GM10248 (cell line): ENCODE data around the gene SLC9A5.

Source experiments
- CTCF ChIA-PET: fragments of 300-600 bp; sonication (Branson Sonifier 250); formaldehyde crosslinking; extraction: SDS; loops from one replicate; lab custom pipeline; 2021; ENCODE audit warnings: antibody characterized with exemption; lab: Yijun Ruan, JAX
- POLR2A ChIA-PET: fragments of 350-650 bp; sonication (Branson Sonifier 250); formaldehyde crosslinking; extraction: SDS; loops from one replicate; lab custom pipeline; 2020; ENCODE audit warnings: antibody characterized with exemption; lab: Yijun Ruan, JAX
- DNase-seq: peaks from one replicate; pipeline ENCODE4 v3.0.0; 2012; ENCODE audit errors: extremely low spot score
- TF ChIP-seq, protein P1 (sequence below): IDR thresholded peaks from 2 replicates; pipeline ENCODE4 v1.5.1; 2012; ENCODE audit warnings: mild to moderate bottlenecking, low read depth; ENCODE audit errors: extremely low read depth, missing control alignments, control extremely low read depth

Gene SLC9A5

DNA sequence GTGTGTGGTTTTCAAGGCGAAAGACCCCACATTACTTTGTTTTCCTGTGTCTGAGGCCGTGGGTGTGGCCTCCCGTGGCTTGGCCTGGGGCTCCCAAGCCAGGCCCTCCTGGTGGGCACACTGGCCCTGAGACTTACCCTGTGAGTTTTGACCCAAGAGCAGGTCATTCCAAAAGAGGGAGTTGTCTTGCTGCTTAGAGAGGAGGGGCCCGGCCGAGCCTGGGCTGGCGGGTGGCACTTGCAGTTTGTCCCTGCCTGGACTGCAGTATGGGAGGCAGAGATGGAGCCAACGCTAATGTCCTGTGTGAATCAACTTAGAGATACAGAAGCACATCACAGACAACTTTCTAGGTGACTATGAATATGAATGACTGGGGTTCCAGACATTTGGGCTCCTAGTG, 53.3 kb downstream of the SLC9A5 start:
- POLR2A ChIA-PET, result no interaction called here
- no peak for DNase-seq
- CTCF ChIA-PET, result interaction anchor here (1.0 to 1.4 kb wide), 4 partner anchors 16 to 96 kb away, joined by 3 read pairs; no protein-coding TSS in a partner anchor
- TF ChIP-seq, protein P1, sequence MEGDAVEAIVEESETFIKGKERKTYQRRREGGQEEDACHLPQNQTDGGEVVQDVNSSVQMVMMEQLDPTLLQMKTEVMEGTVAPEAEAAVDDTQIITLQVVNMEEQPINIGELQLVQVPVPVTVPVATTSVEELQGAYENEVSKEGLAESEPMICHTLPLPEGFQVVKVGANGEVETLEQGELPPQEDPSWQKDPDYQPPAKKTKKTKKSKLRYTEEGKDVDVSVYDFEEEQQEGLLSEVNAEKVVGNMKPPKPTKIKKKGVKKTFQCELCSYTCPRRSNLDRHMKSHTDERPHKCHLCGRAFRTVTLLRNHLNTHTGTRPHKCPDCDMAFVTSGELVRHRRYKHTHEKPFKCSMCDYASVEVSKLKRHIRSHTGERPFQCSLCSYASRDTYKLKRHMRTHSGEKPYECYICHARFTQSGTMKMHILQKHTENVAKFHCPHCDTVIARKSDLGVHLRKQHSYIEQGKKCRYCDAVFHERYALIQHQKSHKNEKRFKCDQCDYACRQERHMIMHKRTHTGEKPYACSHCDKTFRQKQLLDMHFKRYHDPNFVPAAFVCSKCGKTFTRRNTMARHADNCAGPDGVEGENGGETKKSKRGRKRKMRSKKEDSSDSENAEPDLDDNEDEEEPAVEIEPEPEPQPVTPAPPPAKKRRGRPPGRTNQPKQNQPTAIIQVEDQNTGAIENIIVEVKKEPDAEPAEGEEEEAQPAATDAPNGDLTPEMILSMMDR, result no peak

DNA sequence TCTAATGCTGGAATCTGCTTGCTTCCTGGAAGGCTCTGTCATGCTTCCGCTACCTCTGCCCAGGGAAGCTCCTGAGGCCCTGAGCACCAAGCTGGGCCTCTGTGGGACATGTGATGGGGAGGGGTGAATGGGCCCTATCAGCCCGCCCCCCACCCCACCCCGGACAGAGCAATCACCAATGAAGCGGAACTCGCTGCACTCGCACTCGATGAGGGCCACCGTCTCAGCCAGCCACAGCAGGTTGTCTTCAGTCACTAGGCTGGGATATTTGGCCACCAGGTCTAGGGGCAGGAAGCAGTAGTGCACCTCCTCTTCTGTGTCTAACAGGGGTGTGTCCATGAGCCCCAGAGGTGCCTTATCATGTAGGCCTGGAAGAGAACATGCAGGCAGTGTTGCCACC, 54.2 kb downstream of the SLC9A5 start:
- POLR2A ChIA-PET, result no interaction called here
- no peak for DNase-seq
- TF ChIP-seq, protein P1, result no peak
- CTCF ChIA-PET, result interaction anchor here (1.0 to 1.4 kb wide), 3 partner anchors 17 to 95 kb away, joined by 3 read pairs; no protein-coding TSS in a partner anchor

DNA sequence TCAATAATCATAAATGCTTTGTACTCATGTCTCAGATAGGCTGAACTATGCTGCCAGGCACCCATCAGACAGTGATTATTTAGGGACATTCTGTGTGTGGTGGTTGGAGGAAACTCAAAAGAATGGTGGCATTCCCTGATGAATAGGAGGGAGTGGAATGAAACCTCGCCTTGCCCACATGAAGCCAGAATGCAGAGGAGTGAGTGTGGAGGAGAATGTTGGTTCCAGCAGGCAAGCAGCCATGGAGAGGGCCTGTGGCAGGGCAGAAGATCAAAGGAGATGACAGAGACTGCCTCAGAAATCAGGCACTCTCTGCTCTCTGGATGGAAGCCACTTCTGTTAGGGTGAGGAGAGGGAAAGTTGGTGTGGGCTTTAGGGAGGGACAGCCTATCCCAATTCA, 55.2 kb downstream of the SLC9A5 start:
- TF ChIP-seq, protein P1, result no peak
- ChIA-PET CTCF (no interaction called here), POLR2A (no interaction called here)
- DNase-seq, result no peak

DNA sequence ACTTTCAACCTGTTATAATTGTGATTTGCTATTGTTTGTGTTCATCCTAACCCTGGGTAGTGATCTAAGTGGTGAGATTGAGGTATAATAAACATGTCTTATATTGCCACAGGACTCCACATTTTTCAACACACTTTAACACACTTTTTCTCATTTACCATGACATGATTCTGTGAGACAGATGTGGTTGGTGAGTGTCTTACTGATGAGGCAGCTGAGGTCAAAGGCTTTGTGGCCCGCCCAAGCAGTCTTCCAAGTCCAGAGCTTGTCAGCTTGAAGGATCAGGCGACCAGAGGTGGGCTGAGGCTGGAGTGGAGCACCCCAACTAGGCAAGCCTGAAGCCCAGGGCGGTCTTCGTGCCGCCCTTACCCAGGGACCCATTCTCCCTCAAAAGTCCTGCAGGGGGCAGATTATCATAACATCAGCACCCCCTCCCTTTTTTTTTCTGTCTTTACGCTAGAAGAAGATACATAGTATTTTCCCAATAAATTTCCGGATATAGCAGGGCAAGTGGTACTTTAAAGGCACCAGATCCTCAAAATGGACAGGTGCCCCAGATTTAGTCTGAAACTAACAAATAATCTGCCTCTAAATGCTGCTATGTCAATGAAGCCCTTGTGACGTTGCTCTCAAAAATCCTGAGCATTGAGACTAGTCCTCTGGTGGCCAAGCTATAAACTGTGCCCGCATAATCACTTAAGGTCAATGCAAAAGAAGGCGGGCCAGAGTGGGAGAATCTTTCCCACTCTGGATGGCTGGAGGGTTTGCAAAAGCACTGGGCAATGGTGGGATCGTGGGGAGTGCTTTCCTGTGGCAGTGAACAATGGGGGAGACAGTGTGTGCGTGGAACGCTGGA, 56.7 kb downstream of the SLC9A5 start:
- CTCF ChIA-PET, result no interaction called here
- TF ChIP-seq, protein P1, result no peak

DNA sequence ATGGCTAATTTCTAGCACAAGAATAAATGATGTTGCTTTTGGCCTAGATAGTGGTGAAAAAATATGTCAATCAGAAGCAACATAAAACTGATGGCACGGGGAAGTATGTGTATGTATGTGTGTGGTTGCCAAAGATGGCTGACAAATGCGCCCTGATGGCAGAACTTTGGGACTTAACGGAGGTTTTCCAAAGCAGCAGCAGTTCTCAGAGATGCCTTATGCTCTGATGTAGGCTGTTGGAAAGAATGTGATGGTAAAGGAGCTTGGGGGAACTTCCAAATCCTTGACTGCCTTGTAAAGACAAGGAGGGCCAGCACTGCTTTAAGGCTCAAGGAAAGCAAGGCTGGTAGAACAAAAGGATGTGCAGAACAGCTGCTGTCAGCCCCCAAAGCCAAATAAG, 61.8 kb downstream of the SLC9A5 start:
- POLR2A ChIA-PET, result no interaction called here
- no peak for DNase-seq
- TF ChIP-seq, protein P1, result no peak
- CTCF ChIA-PET, result interaction anchor here (0.9 kb wide), 1 partner anchor 28 kb away, joined by 3 read pairs; no protein-coding TSS in a partner anchor

More for the DNA sequence above, 56.7 kb downstream of the SLC9A5 start:
- POLR2A ChIA-PET, result no interaction called here
- DNase-seq, result no peak

DNA sequence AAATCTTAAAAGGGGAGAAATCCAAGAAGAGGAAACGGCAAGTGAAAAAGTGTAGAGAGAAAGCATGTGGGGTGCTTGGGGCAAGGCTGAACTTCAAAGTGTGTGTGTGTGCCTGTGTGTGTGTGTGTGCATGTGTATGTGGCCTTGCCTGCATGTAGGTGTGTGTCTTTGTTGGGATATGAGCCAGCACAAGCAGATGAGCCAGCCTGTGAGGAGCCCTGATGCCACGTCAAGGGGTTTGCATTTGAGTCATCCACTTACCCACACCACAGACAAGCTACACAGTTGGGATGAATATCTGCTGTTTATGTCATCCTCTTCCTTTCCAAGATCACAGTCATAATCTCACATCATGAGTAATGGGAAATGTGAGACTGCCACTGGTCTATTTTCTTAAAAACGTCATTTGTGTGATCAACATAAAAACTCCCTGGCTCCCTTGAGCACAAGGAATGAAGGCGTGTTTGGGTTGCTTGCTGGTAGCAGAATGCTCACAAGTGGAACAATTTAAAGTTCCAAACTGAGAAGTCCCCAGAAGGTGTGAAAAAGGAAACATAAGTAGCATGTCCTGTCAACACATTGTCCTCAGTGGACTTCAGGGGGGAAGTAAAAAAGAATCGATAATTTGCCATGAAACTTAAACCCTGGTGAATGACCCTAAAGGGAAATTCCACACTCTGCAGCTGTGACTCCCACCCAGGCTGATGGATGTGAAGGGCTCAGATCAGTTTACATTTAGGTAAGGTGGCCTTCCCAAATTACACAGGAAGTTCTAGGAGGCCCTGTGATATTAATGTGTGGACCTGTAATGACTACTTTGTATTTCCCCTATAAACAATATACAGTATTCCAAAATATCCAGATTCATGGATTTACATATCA, 63.1 kb downstream of the SLC9A5 start:
- TF ChIP-seq, protein P1, result no peak
- POLR2A ChIA-PET, result interaction anchor here (0.5 kb wide), 1 partner anchor 216 kb away, joined by 4 read pairs; no protein-coding TSS in a partner anchor
- CTCF ChIA-PET, result interaction anchor here (1.8 kb wide), 1 partner anchor 27 kb away, joined by 6 read pairs; no protein-coding TSS in a partner anchor
- peak; percentile 76 for DNase-seq
